GM19438 (cell line): Measurements from ENCODE around the gene EN1.

Experiments
- ATAC-seq: cut with Tn5 transposase; IDR thresholded peaks from one replicate; pipeline ENCODE4 v1.9.1; 2021; ENCODE audit warnings: low read depth; ENCODE audit not compliant: unreplicated experiment

Gene EN1

GRCh38 chr2:118794546-118794945 lies 52.9 kb downstream of the EN1 start:
- no peak for ATAC-seq
